KMS-11 (cell line): Measurements from ENCODE around the gene BABAM2.

Experiments
- H2AFZ ChIP-seq: fragments of 200-600 bp; sonication (generic); 2 replicates; pipeline ENCODE4 v1.6.1; 2016; ENCODE audit warnings: antibody characterized with exemption, mixed run types, low read depth
- H3K27ac ChIP-seq: fragments of 200-600 bp; sonication (generic); 2 replicates; pipeline ENCODE4 v1.6.1; 2016; ENCODE audit warnings: mild to moderate bottlenecking, mixed run types
- H3K27me3 ChIP-seq: fragments of 200-600 bp; sonication (generic); 2 replicates; pipeline ENCODE4 v1.6.1; 2017; ENCODE audit warnings: mild to moderate bottlenecking, low read depth, mixed run types, moderate library complexity; ENCODE audit not compliant: insufficient read depth
- H3K36me3 ChIP-seq: fragments of 200-600 bp; sonication (generic); 2 replicates; pipeline ENCODE4 v1.6.1; 2017; ENCODE audit warnings: mild to moderate bottlenecking, mixed run types; ENCODE audit not compliant: insufficient read depth
- H3K4me1 ChIP-seq: fragments of 200-600 bp; sonication (generic); 2 replicates; pipeline ENCODE4 v1.6.1; 2016; ENCODE audit warnings: mild to moderate bottlenecking, low read depth, mixed run types; ENCODE audit not compliant: poor library complexity, severe bottlenecking
- H3K4me2 ChIP-seq: fragments of 200-600 bp; sonication (generic); 2 replicates; pipeline ENCODE4 v1.7.0; 2016; ENCODE audit warnings: mild to moderate bottlenecking, mixed run types
- H3K4me3 ChIP-seq: fragments of 200-600 bp; sonication (generic); IDR thresholded peaks from 2 replicates; pipeline ENCODE4 v1.6.1; 2017; ENCODE audit warnings: low read depth, low read length, mixed read lengths; ENCODE audit not compliant: insufficient read depth
- H3K79me2 ChIP-seq: fragments of 200-600 bp; sonication (generic); 2 replicates; pipeline ENCODE4 v1.6.1; 2016; ENCODE audit warnings: low read depth, mixed run types; ENCODE audit not compliant: insufficient read depth
- H3K9ac ChIP-seq: fragments of 200-600 bp; sonication (generic); 2 replicates; pipeline ENCODE4 v1.6.1; 2016; ENCODE audit warnings: mild to moderate bottlenecking, mixed run types
- H4K20me1 ChIP-seq: fragments of 200-600 bp; sonication (generic); 2 replicates; pipeline ENCODE4 v1.6.1; 2016; ENCODE audit warnings: mild to moderate bottlenecking, mixed run types; ENCODE audit not compliant: insufficient read depth
- CTCF ChIP-seq: fragments of 200-600 bp; sonication (generic); conservative IDR thresholded peaks from 2 replicates; pipeline ENCODE4 v1.6.1; 2017; ENCODE audit warnings: low read depth, mild to moderate bottlenecking, antibody characterized with exemption, low read length, moderate library complexity, mixed read lengths

BABAM2 gene

GRCh38 chr2:28375236-28375635, 484.7 kb downstream of the BABAM2 start:
- Histone ChIP-seq H3K9ac (no peak overlapping the region), H3K27ac (no peak overlapping the region), H3K4me1 (no peaks in the 10 kb centered on the region), H3K4me3 (no peak overlapping the region), H2AFZ (no peak overlapping the region), H3K4me2 (no peak overlapping the region), H4K20me1 (no peaks in the 10 kb centered on the region), H3K27me3 (no peaks in the 10 kb centered on the region), H3K36me3 (no peaks in the 10 kb centered on the region), H3K79me2 (no peaks in the 10 kb centered on the region)
- no peak for TF ChIP-seq CTCF

GRCh38 chr2:28375742-28376631, 485.5 kb downstream of the BABAM2 start:
- no peaks in the 10 kb centered on the region for H3K36me3 ChIP-seq
- H3K4me2 ChIP-seq: no peak overlapping the region
- H3K4me3 ChIP-seq: no peak overlapping the region
- no peaks in the 10 kb centered on the region for H3K4me1 ChIP-seq
- H3K79me2 ChIP-seq: no peaks in the 10 kb centered on the region
- no peaks in the 10 kb centered on the region for H3K27me3 ChIP-seq
- H4K20me1 ChIP-seq: no peaks in the 10 kb centered on the region
- no peak for TF ChIP-seq CTCF
- no peak overlapping the region for H3K9ac ChIP-seq
- no peak overlapping the region for H3K27ac ChIP-seq
- no peak overlapping the region for H2AFZ ChIP-seq

GRCh38 chr2:28377195-28377816, 486.8 kb downstream of the BABAM2 start:
- H3K4me3 ChIP-seq: no peak overlapping the region
- H3K4me1 ChIP-seq: no peaks in the 10 kb centered on the region
- H3K27me3 ChIP-seq: no peaks in the 10 kb centered on the region
- no peak overlapping the region for H3K27ac ChIP-seq
- no peak overlapping the region for H3K9ac ChIP-seq
- no peaks in the 10 kb centered on the region for H3K79me2 ChIP-seq
- no peak for TF ChIP-seq CTCF
- no peaks in the 10 kb centered on the region for H3K36me3 ChIP-seq
- no peaks in the 10 kb centered on the region for H4K20me1 ChIP-seq
- H2AFZ ChIP-seq: no peak overlapping the region
- H3K4me2 ChIP-seq: no peak overlapping the region

GRCh38 chr2:28377984-28378678, 487.6 kb downstream of the BABAM2 start:
- Histone ChIP-seq H3K79me2 (no peaks in the 10 kb centered on the region), H2AFZ (no peak overlapping the region), H3K27ac (no peak overlapping the region), H3K36me3 (no peaks in the 10 kb centered on the region), H3K4me3 (no peak overlapping the region), H4K20me1 (no peaks in the 10 kb centered on the region), H3K4me2 (no peak overlapping the region), H3K27me3 (no peaks in the 10 kb centered on the region), H3K4me1 (no peaks in the 10 kb centered on the region), H3K9ac (no peak overlapping the region)
- no peak for TF ChIP-seq CTCF
